Type B pancreatic cell (in vitro differentiated cells): ENCODE results near the gene COP1. TPM values are rescaled to one million over a fixed set of nuclear protein-coding genes. Genes with fewer than 3 reads are reported as not detected.

ENCODE experiments used
- DNase-seq: peaks from one replicate; pipeline ENCODE4 v3.0.0; 2021; ENCODE audit warnings: mixed read lengths; ENCODE audit not compliant: unreplicated experiment; ENCODE audit errors: extremely low spot score
- H3K27ac Mint-ChIP-seq: 2 replicates; pipeline ENCODE4 v1.8.0; 2021; ENCODE audit warnings: mild to moderate bottlenecking, mixed read lengths
- H3K27me3 Mint-ChIP-seq: 2 replicates; pipeline ENCODE4 v1.8.0; 2021; ENCODE audit warnings: mixed read lengths
- H3K36me3 Mint-ChIP-seq: 2 replicates; pipeline ENCODE4 v1.8.0; 2021; ENCODE audit warnings: mixed read lengths
- H3K4me1 Mint-ChIP-seq: one replicate; pipeline ENCODE4 v1.8.0; 2021; ENCODE audit warnings: mixed read lengths; ENCODE audit not compliant: unreplicated experiment
- H3K4me3 Mint-ChIP-seq: 2 replicates; pipeline ENCODE4 v1.8.0; 2021; ENCODE audit warnings: mild to moderate bottlenecking, mixed read lengths
- H3K9me3 Mint-ChIP-seq: 2 replicates; pipeline ENCODE4 v1.8.0; 2021; ENCODE audit warnings: mixed read lengths
- CTCF ChIP-seq: fragments of 200-600 bp; sonication (generic); conservative IDR thresholded peaks from 2 replicates; pipeline ENCODE4 v1.5.0; 2021; ENCODE audit warnings: antibody characterized with exemption, mild to moderate bottlenecking
- total RNA-seq: library from RNA; stranded (reverse); gene quantifications from 2 replicates; pipeline ENCODE4 v1.2.1, GENCODE V29; 2021; ENCODE audit warnings: low replicate concordance

The COP1 gene
- total RNA-seq, 1 donor from 2014 or later, result 43.9 TPM

- no peak for TF ChIP-seq CTCF
- Mint-ChIP-seq H3K27ac (no peak overlapping the region), H3K36me3 (peaks cover 48% of the 10 kb centered on the region), H3K4me1 (no peaks in the 10 kb centered on the region), H3K9me3 (peaks cover 7% of the 10 kb centered on the region), H3K4me3 (no peak overlapping the region), H3K27me3 (no peaks in the 10 kb centered on the region)
- DNase-seq, result no peak
Observed at GRCh38 chr1:176165573-176165972, 41.5 kb downstream of the COP1 start.

- no peak for TF ChIP-seq CTCF
- no peaks in the 10 kb centered on the region for H3K9me3 Mint-ChIP-seq
- no peak overlapping the region for H3K4me3 Mint-ChIP-seq
- H3K36me3 Mint-ChIP-seq, result peaks cover 51% of the 10 kb centered on the region
- no peaks in the 10 kb centered on the region for H3K27me3 Mint-ChIP-seq
- no peak for DNase-seq
- no peaks in the 10 kb centered on the region for H3K4me1 Mint-ChIP-seq
- H3K27ac Mint-ChIP-seq, result no peak overlapping the region
Observed at GRCh38 chr1:176164014-176164678, 42.9 kb downstream of the COP1 start.

GRCh38 chr1:176159993-176160392, 47.1 kb downstream of the COP1 start:
- Mint-ChIP-seq H3K4me3 (no peak overlapping the region), H3K4me1 (no peaks in the 10 kb centered on the region), H3K9me3 (peaks cover 11% of the 10 kb centered on the region), H3K27ac (no peak overlapping the region), H3K27me3 (no peaks in the 10 kb centered on the region), H3K36me3 (peaks cover 64% of the 10 kb centered on the region)
- TF ChIP-seq CTCF, result no peak
- no peak for DNase-seq

GRCh38 chr1:176157995-176158394, 49.1 kb downstream of the COP1 start:
- H3K4me3 Mint-ChIP-seq, result no peak overlapping the region
- no peaks in the 10 kb centered on the region for H3K4me1 Mint-ChIP-seq
- H3K27me3 Mint-ChIP-seq, result no peaks in the 10 kb centered on the region
- no peak for TF ChIP-seq CTCF
- H3K9me3 Mint-ChIP-seq, result peaks cover 11% of the 10 kb centered on the region
- H3K36me3 Mint-ChIP-seq, result peaks cover 66% of the 10 kb centered on the region
- H3K27ac Mint-ChIP-seq, result no peak overlapping the region
- no peak for DNase-seq

GRCh38 chr1:176149939-176150807, 56.9 kb downstream of the COP1 start:
- no peak for TF ChIP-seq CTCF

More at GRCh38 chr1:176149939-176150807, 56.9 kb downstream of the COP1 start:
- no peaks in the 10 kb centered on the region for H3K27me3 Mint-ChIP-seq
- H3K9me3 Mint-ChIP-seq, result no peaks in the 10 kb centered on the region
- H3K4me3 Mint-ChIP-seq, result no peak overlapping the region
- peaks cover 34% of the 10 kb centered on the region for H3K36me3 Mint-ChIP-seq
- no peak for DNase-seq
- H3K4me1 Mint-ChIP-seq, result no peaks in the 10 kb centered on the region
- no peak overlapping the region for H3K27ac Mint-ChIP-seq
